HCT116 (cell line): ENCODE data around the gene PCID2. TPM values are rescaled to one million over a fixed set of nuclear protein-coding genes. Genes with fewer than 3 reads are reported as not detected.

Experiments
- ATAC-seq: fragments of 200-7000 bp; cut with Tn5 transposase; 2 replicates; pipeline ENCODE4 v1.9.1; 2020; ENCODE audit warnings: mild to moderate bottlenecking, moderate library complexity
- BruUV-seq: library from RNA; stranded (reverse); fragments of 400-500 nt; replicated peaks from 2 replicates; lab custom pipeline; 2021; lab: Mats Ljungman, UMichigan
- CTCF ChIA-PET: fragments of 300-600 bp; sonication (Branson Sonifier 250); formaldehyde crosslinking; loops from one replicate; lab custom pipeline; 2021; ENCODE audit warnings: antibody characterized with exemption; lab: Charles Lee
- POLR2A ChIA-PET: fragments of 300-600, 350-600 bp; sonication (Branson Sonifier 250); formaldehyde crosslinking; loops from one replicate; lab custom pipeline; 2021; ENCODE audit warnings: antibody characterized with exemption; lab: Charles Lee
- RAD21 ChIA-PET, 2 experiments: fragments of 300-600 bp; sonication (Branson Sonifier 250); formaldehyde crosslinking; loops; one replicate each; lab custom pipeline; 2023; ENCODE audit warnings: low total read pairs in 2 of 2; ENCODE audit not compliant: uncharacterized antibody in 2 of 2, unreplicated experiment in 2 of 2, low non-redundant PET in 1 of 2; lab: Charles Lee
- DNase-seq: peaks from one replicate; pipeline ENCODE4 v3.0.0-alpha.2; 2010; ENCODE audit warnings: low read depth, low spot score
- H2AFZ ChIP-seq: fragments of 200-600 bp; shearing (Covaris generic), sonication (generic); 2 replicates; pipeline ENCODE4 v1.6.1; 2017; ENCODE audit warnings: low read depth, mixed run types, mixed read lengths, antibody characterized with exemption, low read length; ENCODE audit not compliant: poor library complexity, severe bottlenecking
- H3K27ac ChIP-seq: 2 replicates; pipeline ENCODE4 v1.5.1; 2012; ENCODE audit warnings: low read depth, low read length
- H3K27me3 ChIP-seq: fragments of 200-600 bp; sonication (generic); 2 replicates; pipeline ENCODE4 v1.6.1; 2016; ENCODE audit warnings: mixed run types, low read length, mixed read lengths; ENCODE audit not compliant: insufficient read depth
- H3K36me3 ChIP-seq, 2 experiments: fragments of 200-500 bp in 1 of 2; fragments of 200-600 bp in 1 of 2; sonication (Bioruptor generic) in 1 of 2; sonication (generic) in 1 of 2; 2 replicates each; pipeline versions ENCODE4 v1.5.1 to v1.6.1; 2014 to 2016; ENCODE audit warnings: low read length in 2 of 2, inconsistent platforms in 1 of 2, mixed read lengths in 1 of 2, mixed run types in 1 of 2; ENCODE audit not compliant: insufficient read depth in 2 of 2, control insufficient read depth in 1 of 2
- H3K4me1 ChIP-seq, 2 experiments: fragments of 200-600 bp in 1 of 2; sonication (generic) in 1 of 2; 2 replicates each; pipeline versions ENCODE4 v1.5.1 to v1.6.1; 2012 to 2017; ENCODE audit warnings: low read length in 2 of 2, inconsistent platforms in 1 of 2, mild to moderate bottlenecking in 1 of 2, mixed read lengths in 1 of 2, mixed run types in 1 of 2, moderate library complexity in 1 of 2; ENCODE audit not compliant: insufficient read depth in 2 of 2, control insufficient read depth in 1 of 2
- H3K4me2 ChIP-seq: fragments of 200-600 bp; sonication (generic); 2 replicates; pipeline ENCODE4 v1.6.1; 2017; ENCODE audit warnings: mixed run types, low read length, mixed read lengths
- H3K4me3 ChIP-seq, 2 experiments: fragments of 200-600 bp in 1 of 2; sonication (generic) in 1 of 2; replicated peaks in 1 of 2; 2 replicates each; pipeline ENCODE4 v1.5.1; 2011 to 2016; ENCODE audit warnings: low read length in 2 of 2, control low read depth in 1 of 2, low read depth in 1 of 2, mild to moderate bottlenecking in 1 of 2, mixed read lengths in 1 of 2, mixed run types in 1 of 2
- H3K79me2 ChIP-seq: fragments of 200-600 bp; sonication (generic); 2 replicates; pipeline ENCODE4 v1.6.1; 2017; ENCODE audit warnings: mild to moderate bottlenecking, mixed run types, low read length, moderate library complexity, mixed read lengths; ENCODE audit not compliant: insufficient read depth
- H3K9ac ChIP-seq: fragments of 200-600 bp; sonication (generic); 2 replicates; pipeline ENCODE4 v1.6.1; 2016; ENCODE audit warnings: low read length, mixed read lengths
- H3K9me2 ChIP-seq: fragments of 200-600 bp; sonication (generic), shearing (Covaris generic); 2 replicates; pipeline ENCODE4 v1.6.1; 2017; ENCODE audit warnings: mixed run types, mild to moderate bottlenecking, moderate library complexity; ENCODE audit not compliant: insufficient read depth
- H3K9me3 ChIP-seq, 2 experiments: fragments of 200-500 bp in 1 of 2; fragments of 200-600 bp in 1 of 2; sonication (Bioruptor generic) in 1 of 2; sonication (generic) in 1 of 2; 2 replicates each; pipeline ENCODE4 v1.6.1; 2014 to 2017; ENCODE audit warnings: low read length in 2 of 2, mixed read lengths in 2 of 2, inconsistent platforms in 1 of 2, low read depth in 1 of 2, mild to moderate bottlenecking in 1 of 2, mixed run types in 1 of 2, moderate library complexity in 1 of 2; ENCODE audit not compliant: control insufficient read depth in 1 of 2, insufficient read depth in 1 of 2
- H4K20me1 ChIP-seq: fragments of 200-600 bp; sonication (generic), shearing (Covaris generic); 2 replicates; pipeline ENCODE4 v1.6.1; 2017; ENCODE audit warnings: mixed run types, mild to moderate bottlenecking, moderate library complexity; ENCODE audit not compliant: insufficient read depth
- ATF3 ChIP-seq: IDR thresholded peaks from 2 replicates; pipeline ENCODE4 v1.6.1; 2012
- CBX3 ChIP-seq: IDR thresholded peaks from 2 replicates; pipeline ENCODE4 v1.6.1; 2012; ENCODE audit warnings: low read depth
- ELF1 ChIP-seq: IDR thresholded peaks from 2 replicates; pipeline ENCODE4 v1.6.1; 2012; ENCODE audit warnings: low read depth, borderline replicate concordance
- JUND ChIP-seq: IDR thresholded peaks from 2 replicates; pipeline ENCODE4 v1.6.1; 2012
- MAX ChIP-seq: IDR thresholded peaks from 2 replicates; pipeline ENCODE4 v1.6.1; 2012
- RAD21 ChIP-seq: IDR thresholded peaks from 2 replicates; pipeline ENCODE4 v1.6.1; 2012; ENCODE audit warnings: low read depth, mild to moderate bottlenecking
- TCF7L2 ChIP-seq: IDR thresholded peaks from 2 replicates; pipeline ENCODE4 v1.7.0; 2011; ENCODE audit warnings: borderline replicate concordance, inconsistent platforms; ENCODE audit not compliant: insufficient read depth, insufficient read length; ENCODE audit errors: extremely low read depth
- intact Hi-C: fragments of 100-400 bp; cut with micrococcal nuclease; formaldehyde crosslinking; loops from 2 replicates; pipeline ENCODE4 v1.10.0; 2022
- total RNA-seq: library from RNA; stranded (reverse); gene quantifications from one replicate; pipeline ENCODE4 v1.2.1, GENCODE V29; 2021; ENCODE audit not compliant: unreplicated experiment

PCID2 gene
- total RNA-seq, 1 experiment from 2014 or later = 73.3 TPM

GRCh38 chr13:113157929-113158747 is 50.3 kb downstream of the PCID2 start, which contains the start of gene PROZ:
TSS of gene PROZ (plus strand) at chr13:113158648. CDS start at chr13:113158661, 13 bp downstream.
- ATAC-seq (no peak), DNase-seq (no peak)
- RAD21 ChIA-PET = no interaction called here
- intact Hi-C loops = loop anchor here (10.0 kb wide), 1 partner anchor 73 kb away; no protein-coding TSS in a partner anchor
- CTCF ChIA-PET = no interaction called here
- TF ChIP-seq RAD21 = no peak
- no peak for TF ChIP-seq ELF1
- Histone ChIP-seq H2AFZ (no peak within 1 kb of the TSS), H3K36me3 (no peaks in the 10 kb centered on the region), H3K79me2 (no peaks in the 10 kb centered on the region), H3K9ac (no peak within 1 kb of the TSS), H3K9me2 (no peaks in the 10 kb centered on the region), H4K20me1 (no peaks in the 10 kb centered on the region), H3K4me1 (peaks cover 9 to 12% of the 10 kb centered on the region in 2 experiments), H3K27ac (no peak within 1 kb of the TSS), H3K9me3 (peaks cover 0 to 5% of the 10 kb centered on the region in 2 experiments; a peak in 1 of 4 replicates), H3K4me2 (no peak within 1 kb of the TSS), H3K27me3 (peaks cover under 1% of the 10 kb centered on the region; the same call in 1 of the 2 replicates), H3K4me3 (no peak within 1 kb of the TSS)
- POLR2A ChIA-PET = no interaction called here
- BruUV-seq = no TSS peak

GRCh38 chr13:113157206-113157928 is 51.1 kb downstream of the PCID2 start:
- no peak for TF ChIP-seq MAX
- no peak for TF ChIP-seq ELF1
- TF ChIP-seq ATF3 = no peak
- TF ChIP-seq JUND = no peak
- no peak for TF ChIP-seq RAD21
- no peak for TF ChIP-seq TCF7L2
- no peak for TF ChIP-seq CBX3
- H3K27ac ChIP-seq = no peak overlapping the region
- no peaks in the 10 kb centered on the region for H4K20me1 ChIP-seq
- ChIA-PET CTCF (no interaction called here), POLR2A (no interaction called here), RAD21 (no interaction called here)
- peaks cover 9 to 16% of the 10 kb centered on the region in 2 experiments for H3K4me1 ChIP-seq
- no peak overlapping the region for H3K4me2 ChIP-seq
- intact Hi-C loops = loop anchor here (10.0 kb wide), 1 partner anchor 73 kb away; no protein-coding TSS in a partner anchor
- BruUV-seq = no TSS peak
- H3K4me3 ChIP-seq = no peak overlapping the region
- H3K9me2 ChIP-seq = no peaks in the 10 kb centered on the region
- H2AFZ ChIP-seq = no peak overlapping the region
- DNase-seq (no peak), ATAC-seq (no peak)
- no peaks in the 10 kb centered on the region for H3K79me2 ChIP-seq
- H3K9me3 ChIP-seq = peaks cover 0 to 5% of the 10 kb centered on the region in 2 experiments; a peak in 1 of 4 replicates
- no peak overlapping the region for H3K9ac ChIP-seq
- H3K36me3 ChIP-seq = no peaks in the 10 kb centered on the region
- H3K27me3 ChIP-seq = no peaks in the 10 kb centered on the region
